ENCODE results near the gene EGLN1.

The EGLN1 gene

DNA sequence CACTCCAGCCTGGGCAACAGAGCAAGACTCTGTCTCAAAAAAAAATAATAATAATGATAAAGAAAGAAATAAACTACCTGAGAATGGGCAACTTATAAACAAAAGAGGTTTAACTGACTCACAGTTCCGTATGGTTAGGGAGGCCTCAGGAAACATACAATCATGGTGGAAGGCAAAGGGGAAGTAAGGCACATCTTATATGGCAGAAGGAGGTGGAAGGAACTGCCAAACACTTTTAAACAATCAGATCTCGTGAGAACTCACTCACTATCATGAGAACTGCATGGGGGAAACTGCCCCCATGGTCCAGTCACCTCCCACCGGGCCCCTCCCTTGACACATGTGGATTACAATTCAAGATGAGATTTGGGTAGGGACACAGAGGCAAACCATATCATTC lies 6.3 kb upstream of the EGLN1 start:
- TF ChIP-seq ZFX (IDR thresholded peaks at IDR 0.05; ENCODE audit: borderline replicate concordance) = no peak
- TF ChIP-seq, protein P1, sequence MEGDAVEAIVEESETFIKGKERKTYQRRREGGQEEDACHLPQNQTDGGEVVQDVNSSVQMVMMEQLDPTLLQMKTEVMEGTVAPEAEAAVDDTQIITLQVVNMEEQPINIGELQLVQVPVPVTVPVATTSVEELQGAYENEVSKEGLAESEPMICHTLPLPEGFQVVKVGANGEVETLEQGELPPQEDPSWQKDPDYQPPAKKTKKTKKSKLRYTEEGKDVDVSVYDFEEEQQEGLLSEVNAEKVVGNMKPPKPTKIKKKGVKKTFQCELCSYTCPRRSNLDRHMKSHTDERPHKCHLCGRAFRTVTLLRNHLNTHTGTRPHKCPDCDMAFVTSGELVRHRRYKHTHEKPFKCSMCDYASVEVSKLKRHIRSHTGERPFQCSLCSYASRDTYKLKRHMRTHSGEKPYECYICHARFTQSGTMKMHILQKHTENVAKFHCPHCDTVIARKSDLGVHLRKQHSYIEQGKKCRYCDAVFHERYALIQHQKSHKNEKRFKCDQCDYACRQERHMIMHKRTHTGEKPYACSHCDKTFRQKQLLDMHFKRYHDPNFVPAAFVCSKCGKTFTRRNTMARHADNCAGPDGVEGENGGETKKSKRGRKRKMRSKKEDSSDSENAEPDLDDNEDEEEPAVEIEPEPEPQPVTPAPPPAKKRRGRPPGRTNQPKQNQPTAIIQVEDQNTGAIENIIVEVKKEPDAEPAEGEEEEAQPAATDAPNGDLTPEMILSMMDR (IDR thresholded peaks at IDR 0.05) = no peak

DNA sequence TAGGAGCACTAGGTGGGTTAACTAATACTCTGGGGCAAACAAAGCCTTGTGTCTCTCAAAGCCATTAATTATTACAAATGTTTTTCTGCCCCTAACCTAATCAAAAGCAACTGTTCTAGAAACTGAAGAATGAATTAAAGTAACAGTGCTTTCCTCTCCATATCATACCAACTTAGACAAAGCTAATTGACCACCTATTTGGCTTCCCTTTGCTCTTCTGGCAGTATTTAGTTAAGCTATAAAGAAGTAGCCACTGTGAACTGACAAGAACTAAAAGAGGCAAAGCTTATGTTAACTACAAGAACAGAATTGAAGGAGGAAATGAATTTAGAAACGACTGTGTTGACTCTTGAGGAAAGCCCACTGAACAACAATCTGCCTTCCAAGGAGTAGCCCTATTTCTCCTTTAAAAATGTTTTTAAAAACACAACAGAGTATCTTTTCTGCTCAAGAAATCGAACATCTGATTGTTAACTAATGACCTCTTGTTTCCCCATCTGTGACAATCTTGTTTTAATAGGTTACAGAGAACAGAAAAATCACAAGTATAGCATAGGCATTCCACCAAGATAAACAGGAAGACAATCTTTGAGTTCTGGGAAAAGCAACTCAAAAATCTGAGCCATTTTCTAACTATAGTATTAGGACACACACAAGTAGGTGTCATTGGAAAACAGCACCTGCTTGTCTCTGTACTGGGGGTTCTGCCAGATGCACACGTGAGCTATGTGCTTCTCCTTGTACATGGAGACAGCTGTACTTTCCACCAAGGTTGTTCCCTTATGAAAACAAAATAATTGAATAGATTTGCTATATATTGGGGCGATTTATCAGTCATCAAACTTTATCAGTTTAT lies 3.1 kb upstream of the EGLN1 start:
- peak overlapping the region; percentile 7; the same call in 1 of the 2 replicates for H3K27ac ChIP-seq
- TF ChIP-seq, protein P1 (IDR thresholded peaks at IDR 0.05) = no peak
- no peak for TF ChIP-seq ZFX (IDR thresholded peaks at IDR 0.05; ENCODE audit: borderline replicate concordance)

More for the DNA sequence above, 6.3 kb upstream of the EGLN1 start:
- H3K27ac ChIP-seq = no peak overlapping the region

GRCh38 chr1:231423648-231424047 lies 1.6 kb upstream of the EGLN1 start:
- peak overlapping the region; percentile 96 for H3K27ac ChIP-seq
- TF ChIP-seq, protein P1 (IDR thresholded peaks at IDR 0.05) = no peak
- TF ChIP-seq ZFX (IDR thresholded peaks at IDR 0.05; ENCODE audit: borderline replicate concordance) = no peak

DNA sequence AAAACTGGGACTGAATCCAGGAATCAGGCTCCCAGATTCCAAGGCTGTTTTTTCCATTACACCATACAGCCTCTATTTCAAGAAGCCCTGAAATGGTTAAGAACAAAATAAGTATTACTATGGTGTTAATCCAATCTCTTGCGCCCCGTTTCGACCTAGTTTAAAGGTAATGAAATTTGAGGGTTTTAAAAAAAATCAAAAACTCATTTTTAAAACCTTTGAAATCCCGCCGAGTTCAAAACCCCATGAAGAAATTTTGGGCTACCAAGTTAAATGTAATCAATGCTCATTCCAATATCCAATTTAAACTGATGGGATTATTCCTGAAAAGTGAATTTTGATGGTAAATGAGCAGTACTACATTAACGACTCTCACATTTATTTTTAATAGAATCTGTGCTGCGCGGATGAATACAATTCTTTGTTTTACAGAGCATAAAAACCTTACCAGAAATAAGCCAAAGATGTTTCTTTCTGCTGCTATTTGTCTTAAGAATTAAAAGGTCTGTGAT lies 767 bp upstream of the EGLN1 start:
- H3K27ac ChIP-seq = peak overlapping the region; percentile 96
- TF ChIP-seq, protein P1 (IDR thresholded peaks at IDR 0.05) = peak; percentile 26; the same call in 1 of the 2 replicates
- TF ChIP-seq ZFX (IDR thresholded peaks at IDR 0.05; ENCODE audit: borderline replicate concordance) = no peak

DNA sequence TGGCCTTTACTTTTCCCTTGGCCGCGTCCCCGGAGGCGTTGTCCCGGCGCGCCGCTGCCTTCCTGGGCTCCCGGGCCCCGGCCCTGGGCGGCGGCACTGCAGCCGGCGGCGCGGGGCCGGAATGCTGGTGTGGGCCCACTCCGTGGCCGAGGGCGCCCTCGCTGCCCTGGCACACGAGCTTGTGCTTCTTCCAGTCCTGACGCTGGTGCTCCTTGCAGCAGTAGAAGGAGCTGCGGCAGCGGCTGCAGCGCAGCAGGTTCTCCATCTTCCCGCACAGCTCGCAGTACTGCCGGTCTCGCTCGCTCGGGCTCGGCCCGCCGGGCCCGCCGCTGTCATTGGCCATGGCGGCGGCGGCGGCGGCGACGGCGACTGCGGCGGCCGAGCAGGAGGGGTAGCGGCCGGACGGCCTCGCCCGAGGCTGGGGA lies 529 bp downstream of the EGLN1 start:
- TF ChIP-seq ZFX (IDR thresholded peaks at IDR 0.05; ENCODE audit: borderline replicate concordance) = no peak
- TF ChIP-seq, protein P1 (IDR thresholded peaks at IDR 0.05) = no peak
- H3K27ac ChIP-seq = peak overlapping the region; percentile 96

DNA sequence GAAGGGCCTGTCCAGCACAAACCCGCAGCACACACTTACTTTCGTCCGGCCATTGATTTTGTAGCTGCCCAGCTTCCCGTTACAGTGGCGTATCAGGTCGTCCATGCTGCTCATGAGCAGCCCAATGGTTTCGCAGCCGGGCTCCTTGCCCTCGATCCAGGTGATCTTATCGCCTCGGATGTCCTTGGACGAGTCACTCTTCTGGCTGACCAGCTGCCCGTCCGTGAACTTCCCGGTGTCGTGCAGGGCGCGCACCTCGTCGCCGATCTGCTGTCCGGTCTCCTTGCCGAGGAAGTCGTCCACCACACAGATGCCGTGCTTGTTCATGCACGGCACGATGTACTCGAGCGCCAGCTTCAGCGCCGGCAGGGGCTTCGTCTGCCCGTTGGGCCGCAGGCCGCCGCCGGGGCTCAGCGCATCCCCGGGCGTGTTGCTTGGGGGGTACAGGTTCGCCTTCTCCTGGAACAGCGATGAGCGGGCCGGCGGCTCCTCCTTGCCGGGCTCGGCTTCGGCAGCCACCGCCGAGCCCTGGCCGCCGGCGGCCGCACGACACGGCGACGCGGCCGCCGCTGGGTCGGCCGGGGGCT lies 1.0 kb downstream of the EGLN1 start:
- TF ChIP-seq ZFX (IDR thresholded peaks at IDR 0.05; ENCODE audit: borderline replicate concordance) = no peak
- TF ChIP-seq, protein P1 (IDR thresholded peaks at IDR 0.05) = no peak
- H3K27ac ChIP-seq = peak overlapping the region; percentile 96

Data from 22Rv1 (cell line).